ENCODE data around the gene PRB4. TPM values are rescaled to one million over a fixed set of nuclear protein-coding genes. Genes with fewer than 3 reads are reported as not detected.

Gene PRB4
- total and polyA plus RNA-seq, 10 of the 15 experiments (the other 5 are each of a cell fraction or from before 2014, with no cell fraction given), result not detected

- no peak overlapping the region for H3K4me3 ChIP-seq
- no peaks in the 10 kb centered on the region for H3K4me1 ChIP-seq (ENCODE audit: control insufficient read depth, insufficient read depth, low read length)
- WGBS (ENCODE audit: insufficient coverage, insufficient replicate concordance, low lambda C conversion rate, missing lambda C conversion rate), result 85% methylated on average over 3 of the region's 3 CpGs
- CTCF ChIA-PET, result no interaction called here
- H3K4me2 ChIP-seq (ENCODE audit: control insufficient read depth, insufficient read depth), result no peak overlapping the region
- POLR2A ChIA-PET, result no interaction called here
- SMC1A ChIA-PET (ENCODE audit: uncharacterized antibody, unreplicated experiment), result no interaction called here
- BruUV-seq (replicated peaks), result no TSS peak
- TF ChIP-seq SP1 (IDR thresholded peaks at IDR 0.05; ENCODE audit: low read depth, low read length), result no peak
- TF ChIP-seq NFYB (IDR thresholded peaks at IDR 0.05; ENCODE audit: insufficient read depth, low read depth, low read length), result no peak
- TF ChIP-seq SMAD5 (IDR thresholded peaks at IDR 0.05; ENCODE audit: low read depth), result no peak
- no peak for TF ChIP-seq NBN (IDR thresholded peaks at IDR 0.05)
- TF ChIP-seq IRF4 (IDR thresholded peaks at IDR 0.05; ENCODE audit: low read depth, low read length), result no peak
- no peak for TF ChIP-seq ZSCAN29 (IDR thresholded peaks at IDR 0.05)
- TF ChIP-seq BHLHE40 (IDR thresholded peaks at IDR 0.05; ENCODE audit: borderline replicate concordance in 1 of 2, low read depth in 2 of 2, low read length in 1 of 2), result no peak
- TF ChIP-seq POU2F2 (IDR thresholded peaks at IDR 0.05; ENCODE audit: borderline replicate concordance, low read depth, low read length), result no peak
- TF ChIP-seq CUX1 (IDR thresholded peaks at IDR 0.05; ENCODE audit: insufficient replicate concordance, low read depth, low read length), result no peak
- TF ChIP-seq NFIC (IDR thresholded peaks at IDR 0.05; ENCODE audit: low read depth, low read length), result no peak
- no peak for TF ChIP-seq ZBTB33 (IDR thresholded peaks at IDR 0.05)
- no peak for TF ChIP-seq ZNF217 (IDR thresholded peaks at IDR 0.05)
- TF ChIP-seq RB1 (IDR thresholded peaks at IDR 0.05; ENCODE audit: borderline replicate concordance), result no peak
- no peak for TF ChIP-seq NRF1 (conservative IDR thresholded peaks at IDR 0.05; ENCODE audit: low read depth, low read length)
- TF ChIP-seq RBBP5 (conservative IDR thresholded peaks at IDR 0.05), result no peak
- no peak for TF ChIP-seq ZNF384 (IDR thresholded peaks at IDR 0.05; ENCODE audit: borderline replicate concordance, low read depth, low read length)
- in situ Hi-C loops (cut with MboI) (no loop called here), intact Hi-C loops (cut with micrococcal nuclease; ENCODE audit: unreplicated experiment) (no loop called here)
- RAD21 ChIA-PET (ENCODE audit: unreplicated experiment), result interaction anchor here (0.9 kb wide), 1 partner anchor 54 kb away, joined by 3 read pairs; no protein-coding TSS in a partner anchor
- H3K9ac ChIP-seq (ENCODE audit: control insufficient read depth, insufficient read depth, low read length), result no peak overlapping the region
- no peaks in the 10 kb centered on the region for H3K36me3 ChIP-seq (ENCODE audit: control insufficient read depth in 2 of 2, insufficient read depth in 2 of 2, low read length in 1 of 2)
- ATAC-seq (no peak), DNase-seq (ENCODE audit: low read depth, low spot score) (no peak), FAIRE-seq (no peak)
- no peaks in the 10 kb centered on the region for H3K27me3 ChIP-seq (replicated peaks in 1 of 2; ENCODE audit: control insufficient read depth in 2 of 2, insufficient read depth in 2 of 2, low read length in 1 of 2)
- H4K20me1 ChIP-seq (ENCODE audit: control insufficient read depth, insufficient read depth), result no peaks in the 10 kb centered on the region
- no peaks in the 10 kb centered on the region for H3K9me3 ChIP-seq (replicated peaks; ENCODE audit: control insufficient read depth, insufficient read depth, low read length)
- H2AFZ ChIP-seq (ENCODE audit: control insufficient read depth, low read depth, low read length), result no peak overlapping the region
- H3K27ac ChIP-seq (ENCODE audit: control insufficient read depth, insufficient read depth), result no peak overlapping the region
- H3K79me2 ChIP-seq (ENCODE audit: control insufficient read depth, insufficient read depth, low read length), result no peaks in the 10 kb centered on the region
Measured at GRCh38 chr12:11324426-11324825, 14.2 kb upstream of the PRB4 start.
